IMR-90 (cell line): ENCODE data around the gene HES6. TPM values are rescaled to one million over a fixed set of nuclear protein-coding genes. Genes with fewer than 3 reads are reported as not detected.

Source experiments
- ATAC-seq: fragments of 200-7000 bp; cut with Tn5 transposase; 2 replicates; pipeline ENCODE4 v1.9.1; 2020; ENCODE audit warnings: low read depth, mild to moderate bottlenecking, moderate library complexity
- BruUV-seq: library from RNA; stranded (reverse); fragments of 400-500 nt; replicated peaks from 2 replicates; lab custom pipeline; 2021; lab: Mats Ljungman, UMichigan
- CTCF ChIA-PET: fragments of 300-600 bp; formaldehyde crosslinking; extraction: SDS; loops from one replicate; lab custom pipeline; 2021; ENCODE audit warnings: antibody characterized with exemption; lab: Yijun Ruan, JAX
- POLR2A ChIA-PET: fragments of 300-600 bp; sonication (Branson Sonifier 250); formaldehyde crosslinking; loops from one replicate; lab custom pipeline; 2022; ENCODE audit warnings: antibody characterized with exemption; ENCODE audit not compliant: unreplicated experiment; lab: Charles Lee
- DNase-seq: peaks from one replicate; pipeline ENCODE4 v3.0.0; 2013
- H2AFZ ChIP-seq: replicated peaks from 2 replicates; pipeline ENCODE3; 2013; ENCODE audit warnings: low read length, mild to moderate bottlenecking; ENCODE audit not compliant: poor library complexity
- H2AK5ac ChIP-seq: 2 replicates; pipeline ENCODE4 v1.6.1; 2013; ENCODE audit warnings: low read depth, low read length, inconsistent platforms
- H2AK9ac ChIP-seq: replicated peaks from 2 replicates; pipeline ENCODE3; 2013; ENCODE audit warnings: mild to moderate bottlenecking, low read depth, low read length, moderate library complexity; ENCODE audit not compliant: poor library complexity
- H2BK120ac ChIP-seq: 2 replicates; pipeline ENCODE4 v1.6.1; 2013; ENCODE audit warnings: low read depth, low read length, inconsistent platforms
- H2BK15ac ChIP-seq: 3 replicates; pipeline ENCODE4 v1.6.1; 2013; ENCODE audit warnings: low read depth, low read length, inconsistent platforms
- H2BK20ac ChIP-seq: 2 replicates; pipeline ENCODE4 v1.6.1; 2013; ENCODE audit warnings: low read depth, mild to moderate bottlenecking, inconsistent platforms, low read length, moderate library complexity
- H2BK5ac ChIP-seq: 2 replicates; pipeline ENCODE4 v1.6.1; 2013; ENCODE audit warnings: mild to moderate bottlenecking, low read depth, low read length, inconsistent platforms; ENCODE audit not compliant: poor library complexity, severe bottlenecking
- H3K14ac ChIP-seq: replicated peaks from 2 replicates; pipeline ENCODE4 v1.6.1; 2013; ENCODE audit warnings: low read depth, low read length, inconsistent platforms
- H3K18ac ChIP-seq: 2 replicates; pipeline ENCODE4 v1.6.1; 2013; ENCODE audit warnings: low read depth, low read length, control low read depth
- H3K23ac ChIP-seq: 2 replicates; pipeline ENCODE4 v1.6.1; 2013; ENCODE audit warnings: low read depth, low read length, inconsistent platforms
- H3K27ac ChIP-seq: 2 replicates; pipeline ENCODE4 v1.5.1; 2013; ENCODE audit warnings: mild to moderate bottlenecking, control low read depth, low read length; ENCODE audit not compliant: insufficient read depth
- H3K27me3 ChIP-seq: 2 replicates; pipeline ENCODE4 v1.6.1; 2013; ENCODE audit warnings: low read length; ENCODE audit not compliant: control insufficient read depth, insufficient read depth
- H3K36me3 ChIP-seq: 2 replicates; pipeline ENCODE4 v1.6.1; 2013; ENCODE audit warnings: low read length, mixed read lengths; ENCODE audit not compliant: control insufficient read depth, insufficient read depth
- H3K4ac ChIP-seq: 2 replicates; pipeline ENCODE4 v1.6.1; 2013; ENCODE audit warnings: low read depth, low read length, inconsistent platforms
- H3K4me1 ChIP-seq: 2 replicates; pipeline ENCODE4 v1.6.1; 2013; ENCODE audit warnings: low read length, mixed read lengths; ENCODE audit not compliant: control insufficient read depth, insufficient read depth
- H3K4me2 ChIP-seq: 2 replicates; pipeline ENCODE4 v1.6.1; 2013; ENCODE audit warnings: low read depth, mild to moderate bottlenecking, control low read depth, low read length, moderate library complexity
- H3K4me3 ChIP-seq: 2 replicates; pipeline ENCODE4 v1.5.1; 2013; ENCODE audit warnings: low read depth, mild to moderate bottlenecking, control low read depth, low read length, moderate library complexity; ENCODE audit not compliant: insufficient read depth
- H3K56ac ChIP-seq: 2 replicates; pipeline ENCODE4 v1.6.1; 2013; ENCODE audit warnings: low read length, inconsistent platforms; ENCODE audit not compliant: insufficient read depth; ENCODE audit errors: extremely low read depth
- H3K79me1 ChIP-seq, 2 experiments: 2 replicates each; pipeline ENCODE4 v1.6.1; 2013; ENCODE audit warnings: low read length in 2 of 2, inconsistent platforms in 1 of 2, low read depth in 1 of 2
- H3K9ac ChIP-seq: 2 replicates; pipeline ENCODE4 v1.6.1; 2013; ENCODE audit warnings: low read depth, low read length, control low read depth
- H3K9me1 ChIP-seq: 2 replicates; pipeline ENCODE4 v1.6.1; 2013; ENCODE audit warnings: low read length, inconsistent platforms; ENCODE audit not compliant: insufficient read depth
- H3K9me3 ChIP-seq: 2 replicates; pipeline ENCODE4 v1.6.1; 2013; ENCODE audit warnings: low read length; ENCODE audit not compliant: control insufficient read depth, insufficient read depth
- H4K20me1 ChIP-seq: 2 replicates; pipeline ENCODE4 v1.6.1; 2013; ENCODE audit warnings: low read length, inconsistent platforms; ENCODE audit not compliant: insufficient read depth
- H4K5ac ChIP-seq: 2 replicates; pipeline ENCODE4 v1.6.1; 2013; ENCODE audit warnings: mild to moderate bottlenecking, low read depth, low read length, control low read depth
- H4K8ac ChIP-seq, 2 experiments: 2 replicates each; pipeline ENCODE4 v1.6.1; 2013; ENCODE audit warnings: low read depth in 2 of 2, low read length in 2 of 2, control low read depth in 1 of 2, inconsistent platforms in 1 of 2
- H4K91ac ChIP-seq: 2 replicates; pipeline ENCODE4 v1.6.1; 2013; ENCODE audit warnings: low read depth, low read length, inconsistent platforms; ENCODE audit not compliant: insufficient read depth
- CHD1 ChIP-seq: IDR thresholded peaks from 2 replicates; pipeline ENCODE4 v1.6.1; 2012; ENCODE audit warnings: low read depth, low read length, improper control_type of control experiment
- ELK1 ChIP-seq: fragments of 150-350 bp; IDR thresholded peaks from 2 replicates; pipeline ENCODE4 v1.6.1; 2016; ENCODE audit warnings: low read depth, mild to moderate bottlenecking, low read length, moderate library complexity, borderline replicate concordance
- MXI1 ChIP-seq: IDR thresholded peaks from 2 replicates; pipeline ENCODE4 v1.6.1; 2012; ENCODE audit warnings: low read depth, mild to moderate bottlenecking, low read length, moderate library complexity, borderline replicate concordance
- RCOR1 ChIP-seq: IDR thresholded peaks from 2 replicates; pipeline ENCODE4 v1.6.1; 2012; ENCODE audit warnings: mild to moderate bottlenecking, low read length, improper control_type of control experiment; ENCODE audit not compliant: insufficient replicate concordance
- SMC3 ChIP-seq: fragments of 150-350 bp; IDR thresholded peaks from 2 replicates; pipeline ENCODE4 v1.6.1; 2016; ENCODE audit warnings: low read depth, mild to moderate bottlenecking, antibody characterized with exemption, low read length, moderate library complexity
- WGBS, 2 experiments: methylation state at CpG; one replicate each; pipeline versions ENCODE4 v1.1.5 to v1.1.7; 2013; ENCODE audit warnings: missing lambda C conversion rate in 2 of 2; ENCODE audit not compliant: insufficient read length in 1 of 2; ENCODE audit errors: extremely low coverage in 2 of 2; 5-methylcytosine and 5-hydroxymethylcytosine counted together
- dilution Hi-C: fragments of 300-500 bp; cut with HindIII; formaldehyde crosslinking; loops from one replicate; pipeline ENCODE4 v1.14.3; 2018; ENCODE audit warnings: low sequenced_read_pairs; ENCODE audit not compliant: unreplicated experiment
- in situ Hi-C: fragments of 300-500 bp; cut with MboI; formaldehyde crosslinking; loops from 3 replicates; pipeline ENCODE4 v1.14.3; 2019; ENCODE audit warnings: low sequenced_read_pairs, inconsistent platforms, mixed read lengths
- intact Hi-C: fragments of 100-400 bp; cut with micrococcal nuclease; formaldehyde crosslinking; loops from 2 replicates; pipeline ENCODE4 v1.10.0; 2022
- polyA plus RNA-seq, 3 experiments: library from polyadenylated mRNA; depleted of rRNA; stranded (reverse); fragments of >200 nt; gene quantifications; 2 replicates each; pipeline ENCODE4 v1.2.3, GENCODE V29; 2012; ENCODE audit warnings: low replicate concordance in 1 of 3
- total RNA-seq: library from RNA; depleted of rRNA; stranded (reverse); fragments of >200 nt; gene quantifications from 2 replicates; pipeline ENCODE4 v1.2.3, GENCODE V29; 2012

HES6 gene
- total and polyA plus RNA-seq, 2 of the 4 experiments (the other 2 are of a cell fraction): 1.3 to 3.3 TPM

GRCh38 chr2:238226698-238227586, 12.9 kb downstream of the HES6 start (continued):
- no peak for TF ChIP-seq ELK1

- Histone ChIP-seq H4K5ac (no peak overlapping the region), H3K9me3 (no peaks in the 10 kb centered on the region), H3K18ac (no peak overlapping the region), H3K23ac (no peak overlapping the region), H2BK5ac (no peak overlapping the region), H3K27me3 (peaks cover 25% of the 10 kb centered on the region), H2AK5ac (no peak overlapping the region), H2BK120ac (no peak overlapping the region), H4K20me1 (no peaks in the 10 kb centered on the region), H3K14ac (no peak overlapping the region), H3K9me1 (no peaks in the 10 kb centered on the region), H2AFZ (peak overlapping the region; percentile 65), H3K9ac (no peak overlapping the region), H3K27ac (no peak overlapping the region), H4K91ac (no peak overlapping the region), H3K4ac (no peak overlapping the region), H2BK15ac (no peak overlapping the region), H2BK20ac (no peak overlapping the region), H3K4me1 (0 out of 2 replicates have a peak, but pooled peaks cover 2% of the 10 kb centered on the region), H3K4me2 (0 out of 2 replicates have a peak overlapping the region, but pooled peaks have one; percentile 17), H3K56ac (no peak overlapping the region), H3K4me3 (no peak overlapping the region), H2AK9ac (no peak overlapping the region), H4K8ac (no peak overlapping the region), H3K36me3 (no peaks in the 10 kb centered on the region), H3K79me1 (no peaks in the 10 kb centered on the region)
- dilution Hi-C loops: no loop called here
- intact Hi-C loops: no loop called here
- POLR2A ChIA-PET: no interaction called here
- peak; percentile 40 for DNase-seq
- no TSS peak for BruUV-seq
- WGBS, 2 experiments: 53% methylated on average over 15 of the region's 38 CpGs; no CpG with 5 or more reads in 1 of the 2 experiments
- no peak for TF ChIP-seq CHD1
- no peak for TF ChIP-seq MXI1
- no peak for TF ChIP-seq RCOR1
- no peak for TF ChIP-seq SMC3
- in situ Hi-C loops: no loop called here
- ATAC-seq: peak; percentile 80
- CTCF ChIA-PET: no interaction called here
These were observed 13.7 kb downstream of the HES6 start for GRCh38 chr2:238225911-238226697.
